Raji (cell line): Measurements from ENCODE around the gene SPPL2B.

Experiments used
- POLR2A ChIP-seq: IDR thresholded peaks from 2 replicates; pipeline ENCODE4 v1.6.1; 2011; ENCODE audit warnings: low read depth, low read length, control low read depth; ENCODE audit not compliant: insufficient read depth

Gene SPPL2B

GRCh38 chr19:2351591-2351990, 23.1 kb downstream of the SPPL2B start:
- TF ChIP-seq POLR2A = no peak

GRCh38 chr19:2352121-2352520, 23.6 kb downstream of the SPPL2B start:
- TF ChIP-seq POLR2A = no peak

GRCh38 chr19:2353159-2353886, 24.8 kb downstream of the SPPL2B start:
- TF ChIP-seq POLR2A = no peak

GRCh38 chr19:2353887-2354592, 25.6 kb downstream of the SPPL2B start:
- TF ChIP-seq POLR2A = no peak

GRCh38 chr19:2354670-2355069, 26.2 kb downstream of the SPPL2B start:
- TF ChIP-seq POLR2A = no peak

GRCh38 chr19:2355168-2356035, 26.9 kb downstream of the SPPL2B start:
- TF ChIP-seq POLR2A = no peak

- TF ChIP-seq POLR2A = no peak
Observed at GRCh38 chr19:2356036-2356646, 27.7 kb downstream of the SPPL2B start.

- no peak for TF ChIP-seq POLR2A
Observed at GRCh38 chr19:2357279-2358206, 29.1 kb downstream of the SPPL2B start.

GRCh38 chr19:2358548-2359173, 30.2 kb downstream of the SPPL2B start:
- TF ChIP-seq POLR2A = no peak

GRCh38 chr19:2359992-2360685, 31.7 kb downstream of the SPPL2B start, which contains the start of gene TMPRSS9:
TMPRSS9 (plus strand) TSS chr19:2360265; CDS start chr19:2389786, 29,521 bp downstream.
- no peak for TF ChIP-seq POLR2A

- TF ChIP-seq POLR2A = no peak
Observed at GRCh38 chr19:2360833-2361232, 32.3 kb downstream of the SPPL2B start.

- no peak for TF ChIP-seq POLR2A
Observed at GRCh38 chr19:2361246-2362045, 33.0 kb downstream of the SPPL2B start.
